GM12865 (cell line): ENCODE data around the gene SLC16A4.

Source experiments
- DNase-seq: peaks from one replicate; pipeline ENCODE4 v3.0.0; 2010; ENCODE audit warnings: low read depth
- H3K4me3 ChIP-seq: 2 replicates; pipeline ENCODE4 v1.5.1; 2011; ENCODE audit warnings: mild to moderate bottlenecking, low read depth, low read length, control low read depth
- CTCF ChIP-seq: IDR thresholded peaks from 2 replicates; pipeline ENCODE4 v1.5.1; 2011; ENCODE audit warnings: low read length, control low read depth, low read depth, inconsistent platforms; ENCODE audit not compliant: insufficient read depth; ENCODE audit errors: missing control alignments

The SLC16A4 gene

GRCh38 chr1:110430901-110431300 is 40.1 kb upstream of the SLC16A4 start:
- TF ChIP-seq CTCF: no peak
- H3K4me3 ChIP-seq: no peak overlapping the region
- DNase-seq: no peak

- TF ChIP-seq CTCF: no peak
- H3K4me3 ChIP-seq: no peak overlapping the region
- no peak for DNase-seq
Observed at GRCh38 chr1:110430366-110430765, 39.5 kb upstream of the SLC16A4 start.

- H3K4me3 ChIP-seq: no peak overlapping the region
- TF ChIP-seq CTCF: no peak
- DNase-seq: no peak
Observed at GRCh38 chr1:110428946-110429345, 38.1 kb upstream of the SLC16A4 start.

- DNase-seq: no peak
- no peak for TF ChIP-seq CTCF
- no peak overlapping the region for H3K4me3 ChIP-seq
Observed at GRCh38 chr1:110426854-110427253, 36.0 kb upstream of the SLC16A4 start.

GRCh38 chr1:110425612-110426152 is 34.9 kb upstream of the SLC16A4 start:
- no peak overlapping the region for H3K4me3 ChIP-seq
- TF ChIP-seq CTCF: no peak
- DNase-seq: no peak

GRCh38 chr1:110424699-110425611 is 34.1 kb upstream of the SLC16A4 start:
- H3K4me3 ChIP-seq: no peak overlapping the region
- TF ChIP-seq CTCF: no peak

More at GRCh38 chr1:110424699-110425611, 34.1 kb upstream of the SLC16A4 start:
- no peak for DNase-seq
